ENCODE measurements around the gene CLCN7. TPM values are rescaled to one million over a fixed set of nuclear protein-coding genes. Genes with fewer than 3 reads are reported as not detected.

CLCN7 gene
- total and polyA plus RNA-seq, 2 of the 8 experiments (the other 6 are each of a cell fraction or from before 2014, with no cell fraction given), result 38.6 to 81.5 TPM

- no peak for TF ChIP-seq RXRA (IDR thresholded peaks at IDR 0.05; ENCODE audit: insufficient read depth, low read depth, low read length)
- no peak for TF ChIP-seq HDAC2 (IDR thresholded peaks at IDR 0.05; ENCODE audit: borderline replicate concordance in 1 of 2, low read depth in 2 of 2, low read length in 2 of 2)
- TF ChIP-seq TBP (IDR thresholded peaks at IDR 0.05; ENCODE audit: low read depth, low read length), result no peak
- TF ChIP-seq RFX5 (IDR thresholded peaks at IDR 0.05; ENCODE audit: borderline replicate concordance, low read depth, low read length), result no peak
- no peak for TF ChIP-seq SP4 (IDR thresholded peaks at IDR 0.05; ENCODE audit: low read length)
- TF ChIP-seq GABPA (IDR thresholded peaks at IDR 0.05; ENCODE audit: borderline replicate concordance, insufficient read depth, low read length), result no peak
- TF ChIP-seq SP1 (IDR thresholded peaks at IDR 0.05; ENCODE audit: low read depth, low read length), result no peak
- TF ChIP-seq BACH1 (IDR thresholded peaks at IDR 0.05; ENCODE audit: low read length), result no peak
- no peak for TF ChIP-seq SP2 (IDR thresholded peaks at IDR 0.05; ENCODE audit: low read length)
- no peak for TF ChIP-seq CHD1 (IDR thresholded peaks at IDR 0.05; ENCODE audit: low read depth, low read length)
- TF ChIP-seq ASH2L (IDR thresholded peaks at IDR 0.05; ENCODE audit: low read length), result no peak
- TF ChIP-seq CEBPB (IDR thresholded peaks at IDR 0.05; ENCODE audit: low read depth, low read length), result 0 out of 2 replicates have a peak, but pooled peaks have one; percentile 4
- peak; percentile 66 for TF ChIP-seq NRF1 (IDR thresholded peaks at IDR 0.05; ENCODE audit: low read depth, low read length)
- TF ChIP-seq RAD21 (IDR thresholded peaks at IDR 0.05 in 1 of 2, conservative IDR thresholded peaks at IDR 0.05 in 1 of 2; ENCODE audit: low read depth in 2 of 2, low read length in 2 of 2), result no peak
- TF ChIP-seq EGR1 (IDR thresholded peaks at IDR 0.05; ENCODE audit: borderline replicate concordance, low read depth, low read length), result peak; percentile 41; the same call in 1 of the 2 replicates
- TF ChIP-seq TAF7 (optimal IDR thresholded peaks at IDR 0.05; ENCODE audit: borderline replicate concordance, low read depth, low read length), result no peak
Measured at GRCh38 chr16:1414532-1415260, 60.1 kb downstream of the CLCN7 start, which contains the start of gene UNKL (continued).
